HG03175 (cell line): ENCODE data around the gene NDUFS7.
"Not testable (repeated sequence)": the region's sequence is repeated elsewhere in the genome, so short reads cannot be mapped to it uniquely, and the experiment has no call there.

Source experiments
- ATAC-seq: cut with Tn5 transposase; IDR thresholded peaks from one replicate; pipeline ENCODE4 v1.9.1; 2021; ENCODE audit warnings: mild to moderate bottlenecking, moderate library complexity; ENCODE audit not compliant: unreplicated experiment

NDUFS7 gene

GRCh38 chr19:1429750-1430149 is 46.0 kb downstream of the NDUFS7 start:
- ATAC-seq = no peak

GRCh38 chr19:1430246-1430645 is 46.5 kb downstream of the NDUFS7 start:
- no peak for ATAC-seq

- ATAC-seq = no peak
Measured at GRCh38 chr19:1431759-1432506, 48.2 kb downstream of the NDUFS7 start.

- no peak for ATAC-seq
Measured at GRCh38 chr19:1432507-1432887, 48.8 kb downstream of the NDUFS7 start.

- ATAC-seq = no peak
Measured at GRCh38 chr19:1433119-1434039, 49.7 kb downstream of the NDUFS7 start.

GRCh38 chr19:1434040-1434366 is 50.3 kb downstream of the NDUFS7 start:
- no peak for ATAC-seq

- no peak for ATAC-seq
Measured at GRCh38 chr19:1434577-1435060, 50.9 kb downstream of the NDUFS7 start.

- no peak for ATAC-seq
Measured at GRCh38 chr19:1435378-1435989, 51.8 kb downstream of the NDUFS7 start.

- ATAC-seq = no peak
Measured at GRCh38 chr19:1437609-1438008, 53.9 kb downstream of the NDUFS7 start.

GRCh38 chr19:1438035-1438932 is 54.6 kb downstream of the NDUFS7 start, which contains the start of gene RPS15:
TSS of gene RPS15 (plus strand) at chr19:1438396. CDS start at chr19:1438426, 30 bp downstream.
- peak; percentile 83 for ATAC-seq

- ATAC-seq = no peak
Measured at GRCh38 chr19:1438933-1439354, 55.2 kb downstream of the NDUFS7 start.

GRCh38 chr19:1439525-1440417 is 56.1 kb downstream of the NDUFS7 start:
- ATAC-seq = not testable (repeated sequence)

- no peak for ATAC-seq
Measured at GRCh38 chr19:1440418-1440801, 56.7 kb downstream of the NDUFS7 start.

GRCh38 chr19:1441022-1441426 is 57.3 kb downstream of the NDUFS7 start:
- ATAC-seq = no peak

- ATAC-seq = no peak
Measured at GRCh38 chr19:1441677-1442438, 58.2 kb downstream of the NDUFS7 start.
